ENCODE results near the gene CYP26A1.
"Not testable (repeated sequence)": the region's sequence is repeated elsewhere in the genome, so short reads cannot be mapped to it uniquely, and the experiment has no call there.

CYP26A1 gene

GRCh38 chr10:93081318-93081717, 7.6 kb downstream of the CYP26A1 start:
- ATAC-seq, result no peak
- Mint-ChIP-seq H3K27ac (no peak overlapping the region), H3K27me3 (peaks cover 37% of the 10 kb centered on the region)

GRCh38 chr10:93081834-93082233, 8.1 kb downstream of the CYP26A1 start:
- peaks cover 32% of the 10 kb centered on the region for H3K27me3 Mint-ChIP-seq
- DNase-seq, result no peak
- no peak for ATAC-seq
- no peak overlapping the region for H3K4me3 Mint-ChIP-seq
- peaks cover 2% of the 10 kb centered on the region for H3K4me1 Mint-ChIP-seq
- H3K36me3 Mint-ChIP-seq (ENCODE audit: low read depth), result no peaks in the 10 kb centered on the region
- H3K27ac Mint-ChIP-seq, result no peak overlapping the region
- no peaks in the 10 kb centered on the region for H3K9me3 Mint-ChIP-seq

More at GRCh38 chr10:93081318-93081717, 7.6 kb downstream of the CYP26A1 start:
- H3K4me3 Mint-ChIP-seq, result no peak overlapping the region
- H3K4me1 Mint-ChIP-seq, result peaks cover 2% of the 10 kb centered on the region
- no peaks in the 10 kb centered on the region for H3K9me3 Mint-ChIP-seq
- no peak for DNase-seq
- H3K36me3 Mint-ChIP-seq (ENCODE audit: low read depth), result no peaks in the 10 kb centered on the region

GRCh38 chr10:93083743-93084539, 10.2 kb downstream of the CYP26A1 start:
- H3K27ac Mint-ChIP-seq, result no peak overlapping the region
- H3K4me1 Mint-ChIP-seq, result peaks cover 2% of the 10 kb centered on the region
- peaks cover 20% of the 10 kb centered on the region for H3K27me3 Mint-ChIP-seq

GRCh38 chr10:93085272-93085859, 11.7 kb downstream of the CYP26A1 start:
- no peak for ATAC-seq
- Mint-ChIP-seq H3K4me1 (no peaks in the 10 kb centered on the region), H3K36me3 (ENCODE audit: low read depth) (no peaks in the 10 kb centered on the region), H3K9me3 (no peaks in the 10 kb centered on the region), H3K4me3 (no peak overlapping the region), H3K27ac (no peak overlapping the region), H3K27me3 (peaks cover 14% of the 10 kb centered on the region)
- no peak for DNase-seq

More at GRCh38 chr10:93083743-93084539, 10.2 kb downstream of the CYP26A1 start:
- DNase-seq (no peak), ATAC-seq (no peak)
- no peaks in the 10 kb centered on the region for H3K36me3 Mint-ChIP-seq (ENCODE audit: low read depth)
- no peak overlapping the region for H3K4me3 Mint-ChIP-seq
- no peaks in the 10 kb centered on the region for H3K9me3 Mint-ChIP-seq

GRCh38 chr10:93086289-93086688, 12.6 kb downstream of the CYP26A1 start:
- Mint-ChIP-seq H3K27me3 (peaks cover 7% of the 10 kb centered on the region), H3K36me3 (ENCODE audit: low read depth) (no peaks in the 10 kb centered on the region), H3K27ac (no peak overlapping the region), H3K4me1 (no peaks in the 10 kb centered on the region), H3K4me3 (no peak overlapping the region), H3K9me3 (no peaks in the 10 kb centered on the region)
- no peak for DNase-seq
- no peak for ATAC-seq

- H3K36me3 Mint-ChIP-seq (ENCODE audit: low read depth), result no peaks in the 10 kb centered on the region
- H3K9me3 Mint-ChIP-seq, result no peaks in the 10 kb centered on the region
- H3K27ac Mint-ChIP-seq, result no peak overlapping the region
- no peak for ATAC-seq
- DNase-seq, result no peak
- no peak overlapping the region for H3K4me3 Mint-ChIP-seq
- H3K4me1 Mint-ChIP-seq, result no peaks in the 10 kb centered on the region
- H3K27me3 Mint-ChIP-seq, result peaks cover 4% of the 10 kb centered on the region
Observed at GRCh38 chr10:93087846-93088245, 14.2 kb downstream of the CYP26A1 start.

GRCh38 chr10:93088466-93088865, 14.8 kb downstream of the CYP26A1 start:
- no peak for DNase-seq
- ATAC-seq, result no peak
- no peaks in the 10 kb centered on the region for H3K9me3 Mint-ChIP-seq
- peaks cover 4% of the 10 kb centered on the region for H3K27me3 Mint-ChIP-seq
- no peak overlapping the region for H3K4me3 Mint-ChIP-seq
- H3K27ac Mint-ChIP-seq, result no peak overlapping the region
- H3K36me3 Mint-ChIP-seq (ENCODE audit: low read depth), result no peaks in the 10 kb centered on the region
- H3K4me1 Mint-ChIP-seq, result no peaks in the 10 kb centered on the region

GRCh38 chr10:93090619-93091018, 16.9 kb downstream of the CYP26A1 start:
- Mint-ChIP-seq H3K27me3 (peaks cover 5% of the 10 kb centered on the region), H3K9me3 (no peaks in the 10 kb centered on the region), H3K4me1 (no peaks in the 10 kb centered on the region), H3K4me3 (no peak overlapping the region), H3K27ac (no peak overlapping the region), H3K36me3 (ENCODE audit: low read depth) (no peaks in the 10 kb centered on the region)
- no peak for DNase-seq
- no peak for ATAC-seq

- Mint-ChIP-seq H3K4me3 (no peak overlapping the region), H3K27ac (no peak overlapping the region), H3K36me3 (ENCODE audit: low read depth) (no peaks in the 10 kb centered on the region), H3K9me3 (no peaks in the 10 kb centered on the region), H3K27me3 (peaks cover 5% of the 10 kb centered on the region), H3K4me1 (no peaks in the 10 kb centered on the region)
- ATAC-seq (no peak), DNase-seq (no peak)
Observed at GRCh38 chr10:93091960-93092359, 18.3 kb downstream of the CYP26A1 start.

GRCh38 chr10:93095225-93095624, 21.5 kb downstream of the CYP26A1 start:
- no peak for ATAC-seq
- no peaks in the 10 kb centered on the region for H3K36me3 Mint-ChIP-seq (ENCODE audit: low read depth)
- H3K9me3 Mint-ChIP-seq, result no peaks in the 10 kb centered on the region
- H3K27ac Mint-ChIP-seq, result no peak overlapping the region
- peaks cover 2% of the 10 kb centered on the region for H3K27me3 Mint-ChIP-seq
- DNase-seq, result no peak
- no peak overlapping the region for H3K4me3 Mint-ChIP-seq
- no peaks in the 10 kb centered on the region for H3K4me1 Mint-ChIP-seq

GRCh38 chr10:93096901-93097300, 23.2 kb downstream of the CYP26A1 start:
- no peak for DNase-seq
- H3K27me3 Mint-ChIP-seq, result peaks cover 2% of the 10 kb centered on the region

GRCh38 chr10:93097386-93097785, 23.7 kb downstream of the CYP26A1 start:
- no peak overlapping the region for H3K27ac Mint-ChIP-seq
- DNase-seq (no peak), ATAC-seq (no peak)
- H3K9me3 Mint-ChIP-seq, result no peaks in the 10 kb centered on the region
- no peaks in the 10 kb centered on the region for H3K4me1 Mint-ChIP-seq
- H3K4me3 Mint-ChIP-seq, result no peak overlapping the region
- H3K36me3 Mint-ChIP-seq (ENCODE audit: low read depth), result no peaks in the 10 kb centered on the region
- peaks cover 2% of the 10 kb centered on the region for H3K27me3 Mint-ChIP-seq

More at GRCh38 chr10:93096901-93097300, 23.2 kb downstream of the CYP26A1 start:
- no peak for ATAC-seq
- no peak overlapping the region for H3K27ac Mint-ChIP-seq
- H3K4me1 Mint-ChIP-seq, result no peaks in the 10 kb centered on the region
- no peaks in the 10 kb centered on the region for H3K36me3 Mint-ChIP-seq (ENCODE audit: low read depth)
- no peaks in the 10 kb centered on the region for H3K9me3 Mint-ChIP-seq
- no peak overlapping the region for H3K4me3 Mint-ChIP-seq

GRCh38 chr10:93098816-93099215, 25.1 kb downstream of the CYP26A1 start:
- DNase-seq (no peak), ATAC-seq (no peak)
- Mint-ChIP-seq H3K27ac (no peak overlapping the region), H3K9me3 (no peaks in the 10 kb centered on the region), H3K27me3 (no peaks in the 10 kb centered on the region), H3K4me1 (no peaks in the 10 kb centered on the region), H3K36me3 (ENCODE audit: low read depth) (no peaks in the 10 kb centered on the region), H3K4me3 (no peak overlapping the region)

- no peak for DNase-seq
- Mint-ChIP-seq H3K9me3 (no peaks in the 10 kb centered on the region), H3K4me3 (no peak overlapping the region), H3K27me3 (no peaks in the 10 kb centered on the region), H3K36me3 (ENCODE audit: low read depth) (no peaks in the 10 kb centered on the region), H3K4me1 (no peaks in the 10 kb centered on the region), H3K27ac (no peak overlapping the region)
- ATAC-seq, result no peak
Observed at GRCh38 chr10:93099670-93100069, 26.0 kb downstream of the CYP26A1 start.

- not testable (repeated sequence) for H3K36me3 Mint-ChIP-seq (ENCODE audit: low read depth); H3K4me1 Mint-ChIP-seq; ATAC-seq; H3K9me3 Mint-ChIP-seq; DNase-seq; H3K27ac Mint-ChIP-seq; H3K4me3 Mint-ChIP-seq; H3K27me3 Mint-ChIP-seq
Observed at GRCh38 chr10:93101148-93101547, 27.5 kb downstream of the CYP26A1 start.
